ENCODE measurements around the gene VWCE. TPM values are rescaled to one million over a fixed set of nuclear protein-coding genes. Genes with fewer than 3 reads are reported as not detected.

Gene VWCE
- total RNA-seq, 1 experiment from 2014 or later, result 17.7 TPM

GRCh38 chr11:61292356-61292755, 2.8 kb downstream of the VWCE start:
- CTCF ChIA-PET, result interaction anchor here (0.9 to 2.4 kb wide), 2 partner anchors 93 to 100 kb away, joined by 7 read pairs; partner anchors contain the start of gene TMEM216
- no peaks in the 10 kb centered on the region for H3K27me3 Mint-ChIP-seq (ENCODE audit: insufficient read depth, unreplicated experiment)
- H3K27ac Mint-ChIP-seq (ENCODE audit: unreplicated experiment), result no peak overlapping the region
- intact Hi-C loops (cut with micrococcal nuclease; ENCODE audit: unreplicated experiment), result no loop called here
- H3K27me3 ChIP-seq (replicated peaks; ENCODE audit: control insufficient read depth, insufficient read depth, low read length), result no peaks in the 10 kb centered on the region
- no peak for DNase-seq
- peak overlapping the region; percentile 56 for H3K4me3 Mint-ChIP-seq (ENCODE audit: unreplicated experiment)
- H3K36me3 Mint-ChIP-seq (ENCODE audit: insufficient read depth, unreplicated experiment), result peaks cover 33% of the 10 kb centered on the region
- H3K9me3 Mint-ChIP-seq (ENCODE audit: unreplicated experiment), result no peaks in the 10 kb centered on the region
- no peak for TF ChIP-seq CTCF (IDR thresholded peaks at IDR 0.05; ENCODE audit: insufficient read depth in 1 of 2, low read depth in 1 of 2, low read length in 1 of 2, severe bottlenecking in 1 of 2, unreplicated experiment in 1 of 2)
- peaks cover 12% of the 10 kb centered on the region for H3K4me1 ChIP-seq
- peaks cover 7% of the 10 kb centered on the region for H3K4me1 Mint-ChIP-seq (ENCODE audit: low read depth, unreplicated experiment)
- H3K9me3 ChIP-seq, result no peaks in the 10 kb centered on the region
- H3K36me3 ChIP-seq (ENCODE audit: control insufficient read depth, insufficient read depth, low read length), result peaks cover 2% of the 10 kb centered on the region
- no peak overlapping the region for H3K4me3 ChIP-seq (ENCODE audit: low read depth, low read length)
- POLR2A ChIA-PET, result interaction anchor here (0.7 kb wide), 1 partner anchor 50 kb away, joined by 7 read pairs; no protein-coding TSS in a partner anchor
- BruUV-seq (replicated peaks), result no TSS peak

GRCh38 chr11:61290905-61291690, 4.0 kb downstream of the VWCE start:
- no peaks in the 10 kb centered on the region for H3K9me3 ChIP-seq
- no peak overlapping the region for H3K4me3 ChIP-seq (ENCODE audit: low read depth, low read length)
- no peak overlapping the region for H3K4me3 Mint-ChIP-seq (ENCODE audit: unreplicated experiment)
- H3K36me3 ChIP-seq (ENCODE audit: control insufficient read depth, insufficient read depth, low read length), result peaks cover 2% of the 10 kb centered on the region
- H3K9me3 Mint-ChIP-seq (ENCODE audit: unreplicated experiment), result no peaks in the 10 kb centered on the region
- H3K27me3 ChIP-seq (replicated peaks; ENCODE audit: control insufficient read depth, insufficient read depth, low read length), result no peaks in the 10 kb centered on the region
- ChIA-PET POLR2A (no interaction called here), CTCF (no interaction called here)
- no peak for DNase-seq
- H3K27ac Mint-ChIP-seq (ENCODE audit: unreplicated experiment), result no peak overlapping the region
- H3K27me3 Mint-ChIP-seq (ENCODE audit: insufficient read depth, unreplicated experiment), result no peaks in the 10 kb centered on the region
- H3K36me3 Mint-ChIP-seq (ENCODE audit: insufficient read depth, unreplicated experiment), result peaks cover 24% of the 10 kb centered on the region
- peaks cover 12% of the 10 kb centered on the region for H3K4me1 ChIP-seq
- peak in 1 of 2 experiments; percentile 9 for TF ChIP-seq CTCF (IDR thresholded peaks at IDR 0.05; ENCODE audit: insufficient read depth in 1 of 2, low read depth in 1 of 2, low read length in 1 of 2, severe bottlenecking in 1 of 2, unreplicated experiment in 1 of 2)
- intact Hi-C loops (cut with micrococcal nuclease; ENCODE audit: unreplicated experiment), result no loop called here
- H3K4me1 Mint-ChIP-seq (ENCODE audit: low read depth, unreplicated experiment), result peaks cover 5% of the 10 kb centered on the region
- no TSS peak for BruUV-seq (replicated peaks)

GRCh38 chr11:61287338-61287977, 7.7 kb downstream of the VWCE start:
- H3K4me3 Mint-ChIP-seq (ENCODE audit: unreplicated experiment), result no peak overlapping the region
- no peaks in the 10 kb centered on the region for H3K9me3 ChIP-seq
- POLR2A ChIA-PET, result no interaction called here
- H3K4me1 Mint-ChIP-seq (ENCODE audit: low read depth, unreplicated experiment), result peaks cover 10% of the 10 kb centered on the region
- H3K4me1 ChIP-seq, result 0 out of 2 replicates have a peak, but pooled peaks cover 5% of the 10 kb centered on the region
- peaks cover 12% of the 10 kb centered on the region for H3K9me3 Mint-ChIP-seq (ENCODE audit: unreplicated experiment)
- CTCF ChIA-PET, result no interaction called here
- no peak overlapping the region for H3K4me3 ChIP-seq (ENCODE audit: low read depth, low read length)
- intact Hi-C loops (cut with micrococcal nuclease; ENCODE audit: unreplicated experiment), result no loop called here
- H3K27me3 ChIP-seq (replicated peaks; ENCODE audit: control insufficient read depth, insufficient read depth, low read length), result no peaks in the 10 kb centered on the region
- no peaks in the 10 kb centered on the region for H3K27me3 Mint-ChIP-seq (ENCODE audit: insufficient read depth, unreplicated experiment)
- TF ChIP-seq CTCF (IDR thresholded peaks at IDR 0.05; ENCODE audit: insufficient read depth in 1 of 2, low read depth in 1 of 2, low read length in 1 of 2, severe bottlenecking in 1 of 2, unreplicated experiment in 1 of 2), result no peak
- peaks cover 24% of the 10 kb centered on the region for H3K36me3 Mint-ChIP-seq (ENCODE audit: insufficient read depth, unreplicated experiment)
- DNase-seq, result no peak
- H3K27ac Mint-ChIP-seq (ENCODE audit: unreplicated experiment), result no peak overlapping the region
- no TSS peak for BruUV-seq (replicated peaks)
- peaks cover 10% of the 10 kb centered on the region for H3K36me3 ChIP-seq (ENCODE audit: control insufficient read depth, insufficient read depth, low read length)

Measured in Caco-2 (cell line).